VCaP (cell line): ENCODE data around the gene ESPNL.

ENCODE experiments used
- H3K27ac ChIP-seq: fragments of 450-650 bp; 2 replicates; pipeline ENCODE4 v1.5.1; 2017
- CTCF ChIP-seq: fragments of 450-650 bp; conservative IDR thresholded peaks from 2 replicates; pipeline ENCODE4 v1.5.1; 2017; ENCODE audit warnings: mild to moderate bottlenecking, moderate library complexity

The ESPNL gene

GRCh38 chr2:238136820-238137537 lies 36.8 kb downstream of the ESPNL start:
- H3K27ac ChIP-seq: no peak overlapping the region
- no peak for TF ChIP-seq CTCF

GRCh38 chr2:238137885-238138284 lies 37.7 kb downstream of the ESPNL start:
- no peak overlapping the region for H3K27ac ChIP-seq
- no peak for TF ChIP-seq CTCF

GRCh38 chr2:238138331-238139195 lies 38.4 kb downstream of the ESPNL start, which contains the start of gene KLHL30:
Gene KLHL30 (plus strand): TSS chr2:238138668. CDS start chr2:238140755, 2,087 bp downstream.
- no peak within 1 kb of the TSS for H3K27ac ChIP-seq
- no peak for TF ChIP-seq CTCF

GRCh38 chr2:238139196-238140039 lies 39.3 kb downstream of the ESPNL start:
- H3K27ac ChIP-seq: no peak overlapping the region

GRCh38 chr2:238140040-238140439 lies 39.9 kb downstream of the ESPNL start:
- no peak overlapping the region for H3K27ac ChIP-seq
- no peak for TF ChIP-seq CTCF

More at GRCh38 chr2:238139196-238140039, 39.3 kb downstream of the ESPNL start:
- 0 out of 2 replicates have a peak, but pooled peaks have one; percentile 6 for TF ChIP-seq CTCF

GRCh38 chr2:238140721-238141540 lies 40.8 kb downstream of the ESPNL start:
- H3K27ac ChIP-seq: peak overlapping the region; percentile 34; the same call in 1 of the 2 replicates
- no peak for TF ChIP-seq CTCF
